H9 (cell line): ENCODE results near the gene USP43. TPM values are rescaled to one million over a fixed set of nuclear protein-coding genes. Genes with fewer than 3 reads are reported as not detected.

ENCODE experiments used
- DNase-seq: peaks from one replicate; pipeline ENCODE4 v3.0.0-alpha.2; 2017
- H2AFZ ChIP-seq: one replicate; pipeline ENCODE4 v1.6.1; 2013; ENCODE audit warnings: mild to moderate bottlenecking, low read length, control low read depth, moderate library complexity
- H2AK5ac ChIP-seq: 2 replicates; pipeline ENCODE4 v1.6.1; 2013; ENCODE audit warnings: low read length, control low read depth, mixed read lengths; ENCODE audit not compliant: insufficient read length
- H2BK120ac ChIP-seq: one replicate; pipeline ENCODE4 v1.6.1; 2013; ENCODE audit warnings: low read depth, mild to moderate bottlenecking, low read length, control low read depth, inconsistent platforms; ENCODE audit not compliant: poor library complexity, severe bottlenecking
- H2BK12ac ChIP-seq: 2 replicates; pipeline ENCODE4 v1.6.1; 2013; ENCODE audit warnings: low read length, control low read depth, mixed read lengths, low read depth; ENCODE audit not compliant: insufficient read length
- H2BK15ac ChIP-seq: 2 replicates; pipeline ENCODE4 v1.6.1; 2013; ENCODE audit warnings: low read depth, low read length, control low read depth
- H2BK20ac ChIP-seq: one replicate; pipeline ENCODE4 v1.6.1; 2013; ENCODE audit warnings: low read depth, mild to moderate bottlenecking, low read length, control low read depth, inconsistent platforms; ENCODE audit not compliant: poor library complexity, severe bottlenecking
- H2BK5ac ChIP-seq: 2 replicates; pipeline ENCODE4 v1.6.1; 2013; ENCODE audit warnings: low read length, control low read depth, mixed read lengths; ENCODE audit not compliant: insufficient read length
- H3K14ac ChIP-seq: 2 replicates; pipeline ENCODE4 v1.6.1; 2013; ENCODE audit warnings: low read length, control low read depth; ENCODE audit not compliant: insufficient read depth
- H3K18ac ChIP-seq: 2 replicates; pipeline ENCODE4 v1.6.1; 2013; ENCODE audit warnings: low read depth, mild to moderate bottlenecking, mixed read lengths, low read length, control low read depth; ENCODE audit not compliant: insufficient read length
- H3K23ac ChIP-seq: 2 replicates; pipeline ENCODE4 v1.6.1; 2013; ENCODE audit warnings: low read length, control low read depth, mixed read lengths, low read depth; ENCODE audit not compliant: insufficient read length
- H3K23me2 ChIP-seq: 2 replicates; pipeline ENCODE4 v1.6.1; 2013; ENCODE audit warnings: low read depth, mild to moderate bottlenecking, mixed read lengths, low read length, control low read depth; ENCODE audit not compliant: insufficient read length, poor library complexity, severe bottlenecking
- H3K27ac ChIP-seq: 2 replicates; pipeline ENCODE4 v1.5.1; 2013; ENCODE audit warnings: low read length, control low read depth, mixed read lengths, low read depth; ENCODE audit not compliant: insufficient read length
- H3K27me3 ChIP-seq: 2 replicates; pipeline ENCODE4 v1.6.1; 2013; ENCODE audit warnings: low read length, control low read depth, inconsistent platforms; ENCODE audit not compliant: insufficient read depth
- H3K4ac ChIP-seq: 2 replicates; pipeline ENCODE4 v1.6.1; 2013; ENCODE audit warnings: low read depth, mild to moderate bottlenecking, control low read depth, inconsistent platforms, low read length, moderate library complexity
- H3K4me1 ChIP-seq: 2 replicates; pipeline ENCODE4 v1.6.1; 2013; ENCODE audit warnings: low read length, control low read depth, inconsistent platforms; ENCODE audit not compliant: insufficient read depth
- H3K4me2 ChIP-seq: 2 replicates; pipeline ENCODE4 v1.6.1; 2013; ENCODE audit warnings: low read length, control low read depth, mixed read lengths; ENCODE audit not compliant: insufficient read length, insufficient read depth
- H3K56ac ChIP-seq: 2 replicates; pipeline ENCODE4 v1.6.1; 2013; ENCODE audit warnings: low read depth, mild to moderate bottlenecking, mixed read lengths, low read length, control low read depth; ENCODE audit not compliant: insufficient read length
- H3K79me1 ChIP-seq: 2 replicates; pipeline ENCODE4 v1.6.1; 2013; ENCODE audit warnings: low read depth, mild to moderate bottlenecking, moderate library complexity, low read length, control low read depth, inconsistent platforms; ENCODE audit not compliant: insufficient read depth, poor library complexity, severe bottlenecking
- H3K79me2 ChIP-seq: 2 replicates; pipeline ENCODE4 v1.6.1; 2013; ENCODE audit warnings: low read length, control low read depth, inconsistent platforms; ENCODE audit not compliant: insufficient read depth
- H3K9ac ChIP-seq: 2 replicates; pipeline ENCODE4 v1.6.1; 2013; ENCODE audit warnings: low read length, control low read depth, mixed read lengths; ENCODE audit not compliant: insufficient read length; ENCODE audit errors: extremely low read depth
- H3K9me3 ChIP-seq: one replicate; pipeline ENCODE4 v1.6.1; 2013; ENCODE audit warnings: low read depth, low read length, inconsistent platforms; ENCODE audit not compliant: control insufficient read depth
- H3T11ph ChIP-seq: one replicate; pipeline ENCODE4 v1.6.1; 2013; ENCODE audit warnings: mild to moderate bottlenecking, low read length, control low read depth, inconsistent platforms
- H4K20me1 ChIP-seq: one replicate; pipeline ENCODE4 v1.6.1; 2013; ENCODE audit not compliant: control insufficient read depth, insufficient read length, insufficient read depth
- H4K5ac ChIP-seq: 2 replicates; pipeline ENCODE4 v1.6.1; 2013; ENCODE audit warnings: low read depth, mild to moderate bottlenecking, mixed read lengths, low read length, control low read depth; ENCODE audit not compliant: insufficient read length
- H4K8ac ChIP-seq: replicated peaks from 2 replicates; pipeline ENCODE4 v1.6.1; 2013; ENCODE audit warnings: low read length, control low read depth, mixed read lengths, low read depth; ENCODE audit not compliant: insufficient read length
- H4K91ac ChIP-seq: 2 replicates; pipeline ENCODE4 v1.6.1; 2013; ENCODE audit warnings: low read depth, mild to moderate bottlenecking, moderate library complexity, mixed read lengths, low read length, control low read depth; ENCODE audit not compliant: insufficient read length
- H3K27ac Mint-ChIP-seq, 3 experiments: 2 replicates in 2 of 3; 3 replicates in 1 of 3; pipeline ENCODE4 v1.8.0; 2020 to 2021; ENCODE audit warnings: mixed read lengths in 3 of 3, mild to moderate bottlenecking in 1 of 3, moderate library complexity in 1 of 3
- H3K27me3 Mint-ChIP-seq: 2 replicates; pipeline ENCODE4 v1.8.0; 2021; ENCODE audit warnings: low read depth, mild to moderate bottlenecking, moderate library complexity, mixed read lengths
- H3K36me3 Mint-ChIP-seq, 3 experiments: 2 replicates in 2 of 3; 3 replicates in 1 of 3; pipeline ENCODE4 v1.8.0; 2020 to 2021; ENCODE audit warnings: low read depth in 3 of 3, mixed read lengths in 3 of 3; ENCODE audit not compliant: insufficient read depth in 1 of 3
- H3K4me1 Mint-ChIP-seq, 2 experiments: 2 replicates each; pipeline ENCODE4 v1.8.0; 2020; ENCODE audit warnings: mixed read lengths in 2 of 2
- H3K4me3 Mint-ChIP-seq, 2 experiments: 2 replicates in 1 of 2; 3 replicates in 1 of 2; pipeline ENCODE4 v1.8.0; 2020 to 2021; ENCODE audit warnings: mild to moderate bottlenecking in 2 of 2, mixed read lengths in 2 of 2, moderate library complexity in 1 of 2
- H3K9me3 Mint-ChIP-seq, 2 experiments: 2 replicates in 1 of 2; 3 replicates in 1 of 2; pipeline ENCODE4 v1.8.0; 2020; ENCODE audit warnings: mild to moderate bottlenecking in 2 of 2, mixed read lengths in 2 of 2, moderate library complexity in 1 of 2
- WGBS: extraction: QIAGEN DNeasy Blood & Tissue Kit; methylation state at CpG from one replicate; pipeline ENCODE4 v1.1.7; 2013; ENCODE audit warnings: missing lambda C conversion rate, low lambda C conversion rate, mixed read lengths; ENCODE audit not compliant: insufficient read length; ENCODE audit errors: extremely low coverage; 5-methylcytosine and 5-hydroxymethylcytosine counted together
- total RNA-seq: library from RNA; stranded (reverse); gene quantifications from 2 replicates; pipeline ENCODE4 v1.2.1, GENCODE V29; 2021
- TF ChIP-seq, protein P1 (sequence below): fragments of 200-600 bp; sonication (generic); conservative IDR thresholded peaks from 3 replicates; pipeline ENCODE4 v1.8.0; 2021; ENCODE audit warnings: antibody characterized with exemption, mild to moderate bottlenecking

USP43 gene
- total RNA-seq, 1 experiment from 2014 or later = 5.2 TPM

- no peak overlapping the region for H2BK15ac ChIP-seq
- no peak overlapping the region for H3K18ac ChIP-seq
- H3K4me1 ChIP-seq = no peaks in the 10 kb centered on the region
- no CpG with 5 or more reads among the region's 4 CpGs for WGBS
- Mint-ChIP-seq H3K4me1 (no peaks in the 10 kb centered on the region), H3K4me3 (no peak overlapping the region), H3K36me3 (peaks cover 6 to 20% (median 15%) of the 10 kb centered on the region in 3 experiments; a peak in 4 of 7 replicates), H3K9me3 (no peaks in the 10 kb centered on the region; a peak in 1 of 5 replicates), H3K27ac (no peak overlapping the region), H3K27me3 (no peaks in the 10 kb centered on the region)
- no peak overlapping the region for H2BK5ac ChIP-seq
- no peak overlapping the region for H3K9ac ChIP-seq
- H4K20me1 ChIP-seq = no peaks in the 10 kb centered on the region
- H3K9me3 ChIP-seq = no peaks in the 10 kb centered on the region
- no peak overlapping the region for H3K4me2 ChIP-seq
- no peak overlapping the region for H4K91ac ChIP-seq
- H3K23ac ChIP-seq = no peak overlapping the region
- H2AFZ ChIP-seq = no peak overlapping the region
- no peak overlapping the region for H2BK120ac ChIP-seq
- DNase-seq = no peak
- H3T11ph ChIP-seq = no peak overlapping the region
- no peak overlapping the region for H3K27ac ChIP-seq
- no peak overlapping the region for H2BK20ac ChIP-seq
- no peaks in the 10 kb centered on the region for H3K23me2 ChIP-seq
- H3K79me2 ChIP-seq = no peaks in the 10 kb centered on the region
- no peak overlapping the region for H3K14ac ChIP-seq
- no peak overlapping the region for H3K56ac ChIP-seq
- TF ChIP-seq, protein P1, sequence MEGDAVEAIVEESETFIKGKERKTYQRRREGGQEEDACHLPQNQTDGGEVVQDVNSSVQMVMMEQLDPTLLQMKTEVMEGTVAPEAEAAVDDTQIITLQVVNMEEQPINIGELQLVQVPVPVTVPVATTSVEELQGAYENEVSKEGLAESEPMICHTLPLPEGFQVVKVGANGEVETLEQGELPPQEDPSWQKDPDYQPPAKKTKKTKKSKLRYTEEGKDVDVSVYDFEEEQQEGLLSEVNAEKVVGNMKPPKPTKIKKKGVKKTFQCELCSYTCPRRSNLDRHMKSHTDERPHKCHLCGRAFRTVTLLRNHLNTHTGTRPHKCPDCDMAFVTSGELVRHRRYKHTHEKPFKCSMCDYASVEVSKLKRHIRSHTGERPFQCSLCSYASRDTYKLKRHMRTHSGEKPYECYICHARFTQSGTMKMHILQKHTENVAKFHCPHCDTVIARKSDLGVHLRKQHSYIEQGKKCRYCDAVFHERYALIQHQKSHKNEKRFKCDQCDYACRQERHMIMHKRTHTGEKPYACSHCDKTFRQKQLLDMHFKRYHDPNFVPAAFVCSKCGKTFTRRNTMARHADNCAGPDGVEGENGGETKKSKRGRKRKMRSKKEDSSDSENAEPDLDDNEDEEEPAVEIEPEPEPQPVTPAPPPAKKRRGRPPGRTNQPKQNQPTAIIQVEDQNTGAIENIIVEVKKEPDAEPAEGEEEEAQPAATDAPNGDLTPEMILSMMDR = no peak
- H2BK12ac ChIP-seq = no peak overlapping the region
- no peaks in the 10 kb centered on the region for H3K79me1 ChIP-seq
- H4K5ac ChIP-seq = no peak overlapping the region
- no peak overlapping the region for H2AK5ac ChIP-seq
- no peak overlapping the region for H3K4ac ChIP-seq
- H4K8ac ChIP-seq = no peak overlapping the region
- no peaks in the 10 kb centered on the region for H3K27me3 ChIP-seq
These were observed 62.6 kb downstream of the USP43 start for GRCh38 chr17:9707948-9708347.
